Right lobe of liver (tissue), 6 donors: ENCODE measurements around the gene TBCD. TPM values are rescaled to one million over a fixed set of nuclear protein-coding genes. Genes with fewer than 3 reads are reported as not detected.

Source experiments
- ATAC-seq, 4 donors: fragments of 200-7000 bp; cut with Tn5 transposase; one replicate each; pipeline ENCODE4 v1.9.1; 2020; ENCODE audit warnings: mild to moderate bottlenecking in 4 of 4, moderate library complexity in 4 of 4
- DNase-seq, 3 donors: peaks; one replicate each; pipeline ENCODE4 v3.0.0-alpha.2; 2020
- H3K27ac ChIP-seq, 3 donors: fragments of 200-600 bp; one replicate each; pipeline ENCODE4 v1.8.0; 2022
- H3K27me3 ChIP-seq, 2 donors: fragments of 200-600 bp; one replicate each; pipeline ENCODE4 v1.8.0; 2022
- H3K36me3 ChIP-seq, 4 donors: fragments of 200-600 bp; sonication (generic) in 1 of 4; one replicate each; pipeline versions ENCODE4 v1.5.1 to v1.8.0; 2017 to 2022; ENCODE audit warnings: control low read depth in 1 of 4
- H3K4me1 ChIP-seq, 4 donors: fragments of 200-600 bp; sonication (generic) in 1 of 4; one replicate each; pipeline versions ENCODE4 v1.5.1 to v1.8.0; 2017 to 2022; ENCODE audit warnings: control low read depth in 1 of 4
- H3K4me3 ChIP-seq, 3 donors: fragments of 200-600 bp; one replicate each; pipeline ENCODE4 v1.8.0; 2022
- H3K9me3 ChIP-seq, 4 donors: fragments of 200-600 bp; sonication (generic) in 1 of 4; one replicate each; pipeline versions ENCODE4 v1.5.1 to v1.8.0; 2017 to 2022; ENCODE audit warnings: control low read depth in 1 of 4
- POLR2A ChIP-seq: fragments of 450-650 bp; IDR thresholded peaks from one replicate; pipeline ENCODE4 v1.6.1; 2017; ENCODE audit warnings: antibody characterized with exemption, mild to moderate bottlenecking
- WGBS: methylation state at CpG from one replicate; pipeline ENCODE4 v1.1.6; 2018; ENCODE audit warnings: low coverage, low lambda C conversion rate; ENCODE audit not compliant: insufficient coverage; ENCODE audit errors: missing lambda C conversion rate; 5-methylcytosine and 5-hydroxymethylcytosine counted together
- intact Hi-C, 2 donors: fragments of 100-400 bp; cut with DNase I; formaldehyde crosslinking; loops; one replicate each; pipeline versions ENCODE4 v1.11.2 to v1.14.1; 2022
- total RNA-seq, 6 experiments: library from RNA; depleted of rRNA in 2 of 6; stranded (reverse); fragments of >200 nt in 2 of 6; fragmentation: NEBNext Ultra II Directional in 3 of 6; extraction: Animal tissue kit (Norgen Biotek cat#: 25700) in 3 of 6; gene quantifications; one replicate each; pipeline versions ENCODE4 v1.1.0 to v1.2.4, GENCODE V29; 2016 to 2023
- TF ChIP-seq, protein P1 (sequence below), 4 donors: fragments of 200-600 bp in 3 of 4; fragments of 450-650 bp in 1 of 4; IDR thresholded peaks; one replicate each; pipeline versions ENCODE4 v1.5.1 to v1.8.0; 2016 to 2022; ENCODE audit warnings: antibody characterized with exemption in 4 of 4, mild to moderate bottlenecking in 2 of 4
- donor health status: DM: no; HTN: yes; CAD: no.
- donor health status: DM: no; HTN: no; CAD: no.
- donor health status: DM: no; HTN: no; CAD: no.
- donor health status: DM: no; HTN: yes; CAD: no.
- donor health status: DM: no; HTN: yes; CAD: no.

Gene TBCD
- total RNA-seq, 6 experiments from 2014 or later: 28.0 to 55.7 (median 41.3) TPM

GRCh38 chr17:82878527-82878926, 126.7 kb downstream of the TBCD start:
- Histone ChIP-seq H3K4me1 (peaks cover 0 to 4% (median 0%) of the 10 kb centered on the region in 4 donors), H3K27me3 (no peaks in the 10 kb centered on the region), H3K9me3 (no peaks in the 10 kb centered on the region), H3K4me3 (no peak overlapping the region), H3K27ac (no peak overlapping the region), H3K36me3 (no peaks in the 10 kb centered on the region)
- ATAC-seq: no peak
- intact Hi-C loops: no loop called here
- TF ChIP-seq POLR2A: no peak
- TF ChIP-seq, protein P1, sequence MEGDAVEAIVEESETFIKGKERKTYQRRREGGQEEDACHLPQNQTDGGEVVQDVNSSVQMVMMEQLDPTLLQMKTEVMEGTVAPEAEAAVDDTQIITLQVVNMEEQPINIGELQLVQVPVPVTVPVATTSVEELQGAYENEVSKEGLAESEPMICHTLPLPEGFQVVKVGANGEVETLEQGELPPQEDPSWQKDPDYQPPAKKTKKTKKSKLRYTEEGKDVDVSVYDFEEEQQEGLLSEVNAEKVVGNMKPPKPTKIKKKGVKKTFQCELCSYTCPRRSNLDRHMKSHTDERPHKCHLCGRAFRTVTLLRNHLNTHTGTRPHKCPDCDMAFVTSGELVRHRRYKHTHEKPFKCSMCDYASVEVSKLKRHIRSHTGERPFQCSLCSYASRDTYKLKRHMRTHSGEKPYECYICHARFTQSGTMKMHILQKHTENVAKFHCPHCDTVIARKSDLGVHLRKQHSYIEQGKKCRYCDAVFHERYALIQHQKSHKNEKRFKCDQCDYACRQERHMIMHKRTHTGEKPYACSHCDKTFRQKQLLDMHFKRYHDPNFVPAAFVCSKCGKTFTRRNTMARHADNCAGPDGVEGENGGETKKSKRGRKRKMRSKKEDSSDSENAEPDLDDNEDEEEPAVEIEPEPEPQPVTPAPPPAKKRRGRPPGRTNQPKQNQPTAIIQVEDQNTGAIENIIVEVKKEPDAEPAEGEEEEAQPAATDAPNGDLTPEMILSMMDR (IDR thresholded peaks at IDR 0.05): no peak
- 57% methylated on average over 5 of the region's 9 CpGs for WGBS
- no peak for DNase-seq

DNA sequence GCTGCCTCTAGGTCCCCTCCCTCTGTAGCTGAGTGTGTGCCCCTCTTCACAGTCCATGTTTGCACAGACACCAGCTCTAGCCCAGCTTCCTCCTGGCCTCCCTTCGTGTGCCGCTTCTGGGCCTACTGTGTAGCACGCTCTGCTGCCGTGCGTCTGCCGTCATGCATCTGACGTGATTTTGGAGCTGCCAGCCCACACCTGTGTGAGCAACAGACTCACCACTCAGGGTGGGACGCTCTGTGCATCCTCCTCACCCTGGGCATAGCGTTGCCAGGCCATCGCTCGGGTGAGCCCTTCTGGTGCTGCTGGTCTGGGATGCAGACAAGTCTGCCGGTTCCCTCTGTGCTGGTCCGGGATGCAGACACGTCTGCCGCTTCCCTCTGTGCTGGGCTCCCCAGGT, 127.4 kb downstream of the TBCD start:
- no peak for ATAC-seq

DNA sequence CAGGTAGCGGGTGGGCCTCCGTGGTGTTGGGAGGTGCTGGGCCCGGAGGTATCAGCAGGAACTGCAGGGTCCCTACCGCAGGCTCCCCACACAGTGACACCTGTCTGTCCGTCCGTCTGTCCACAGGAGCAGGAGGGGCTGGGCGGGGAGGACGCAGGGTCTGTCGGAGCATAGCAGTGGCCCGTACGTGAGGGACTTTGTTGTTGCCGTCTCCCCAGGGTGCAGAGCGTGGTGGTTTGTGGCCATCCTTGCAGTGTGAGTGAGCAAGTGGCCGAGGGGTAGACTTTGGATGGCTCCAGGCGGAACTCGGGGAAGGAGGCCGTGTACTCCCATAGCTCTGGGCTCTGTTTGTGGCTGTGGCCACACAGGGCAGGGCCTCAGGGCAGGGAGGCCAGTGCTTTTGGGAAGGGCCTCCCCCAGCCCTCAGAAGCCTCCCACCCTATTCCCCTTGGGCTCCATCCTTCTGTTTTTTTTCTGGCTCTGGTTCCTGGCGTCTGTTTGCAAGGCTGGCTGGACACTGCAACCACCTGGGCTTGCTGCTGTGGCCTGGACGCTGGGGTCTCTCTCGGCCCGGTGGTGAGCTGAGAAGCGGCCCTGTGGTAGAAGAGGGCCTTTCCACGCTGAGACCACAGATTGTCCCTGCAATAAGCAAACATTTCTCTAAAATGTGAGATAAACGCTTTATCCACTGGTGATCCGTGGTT, 128.9 kb downstream of the TBCD start:
- peak in 1 of 3 donors; percentile 49 for DNase-seq
- Histone ChIP-seq H3K4me3 (no peak overlapping the region), H3K27me3 (no peaks in the 10 kb centered on the region), H3K4me1 (peaks cover 0 to 4% (median 0%) of the 10 kb centered on the region in 4 donors), H3K27ac (no peak overlapping the region), H3K9me3 (no peaks in the 10 kb centered on the region), H3K36me3 (no peaks in the 10 kb centered on the region)
- WGBS: 96% methylated on average over 8 of the region's 25 CpGs
- intact Hi-C loops: no loop called here
- no peak for ATAC-seq
- no peak for TF ChIP-seq POLR2A
- TF ChIP-seq, protein P1 (IDR thresholded peaks at IDR 0.05): no peak

More for the DNA sequence above, 127.4 kb downstream of the TBCD start:
- Histone ChIP-seq H3K36me3 (no peaks in the 10 kb centered on the region), H3K27me3 (no peaks in the 10 kb centered on the region), H3K27ac (no peak overlapping the region), H3K4me3 (no peak overlapping the region), H3K4me1 (peaks cover 0 to 4% (median 0%) of the 10 kb centered on the region in 4 donors), H3K9me3 (no peaks in the 10 kb centered on the region)
- WGBS: 98% methylated on average over 7 of the region's 15 CpGs
- intact Hi-C loops: no loop called here
- DNase-seq: peak in 1 of 3 donors; percentile 33
- TF ChIP-seq, protein P1 (IDR thresholded peaks at IDR 0.05): no peak
- no peak for TF ChIP-seq POLR2A

GRCh38 chr17:82881324-82881823, 129.5 kb downstream of the TBCD start:
- ATAC-seq: no peak

More at GRCh38 chr17:82881324-82881823, 129.5 kb downstream of the TBCD start:
- TF ChIP-seq POLR2A: no peak
- TF ChIP-seq, protein P1 (IDR thresholded peaks at IDR 0.05): no peak
- Histone ChIP-seq H3K9me3 (no peaks in the 10 kb centered on the region), H3K4me1 (peaks cover 0 to 4% (median 0%) of the 10 kb centered on the region in 4 donors), H3K27me3 (no peaks in the 10 kb centered on the region), H3K27ac (no peak overlapping the region), H3K36me3 (no peaks in the 10 kb centered on the region), H3K4me3 (no peak overlapping the region)
- intact Hi-C loops: no loop called here
- no CpG with 5 or more reads among the region's 21 CpGs for WGBS
- peak in 1 of 3 donors; percentile 51 for DNase-seq
